ENCODE results near the gene GPBAR1. TPM values are rescaled to one million over a fixed set of nuclear protein-coding genes. Genes with fewer than 3 reads are reported as not detected.

GPBAR1 gene
- total RNA-seq, 1 donor from 2014 or later, result 8.1 TPM

- no peak overlapping the region for H3K27ac ChIP-seq
- peaks cover 0 to 35% of the 10 kb centered on the region in 2 donors for H3K36me3 ChIP-seq
- no peak overlapping the region for H3K4me3 ChIP-seq
- peaks cover 29% of the 10 kb centered on the region for H3K4me1 ChIP-seq
- H3K9me3 ChIP-seq, result no peaks in the 10 kb centered on the region
- TF ChIP-seq, protein P1, sequence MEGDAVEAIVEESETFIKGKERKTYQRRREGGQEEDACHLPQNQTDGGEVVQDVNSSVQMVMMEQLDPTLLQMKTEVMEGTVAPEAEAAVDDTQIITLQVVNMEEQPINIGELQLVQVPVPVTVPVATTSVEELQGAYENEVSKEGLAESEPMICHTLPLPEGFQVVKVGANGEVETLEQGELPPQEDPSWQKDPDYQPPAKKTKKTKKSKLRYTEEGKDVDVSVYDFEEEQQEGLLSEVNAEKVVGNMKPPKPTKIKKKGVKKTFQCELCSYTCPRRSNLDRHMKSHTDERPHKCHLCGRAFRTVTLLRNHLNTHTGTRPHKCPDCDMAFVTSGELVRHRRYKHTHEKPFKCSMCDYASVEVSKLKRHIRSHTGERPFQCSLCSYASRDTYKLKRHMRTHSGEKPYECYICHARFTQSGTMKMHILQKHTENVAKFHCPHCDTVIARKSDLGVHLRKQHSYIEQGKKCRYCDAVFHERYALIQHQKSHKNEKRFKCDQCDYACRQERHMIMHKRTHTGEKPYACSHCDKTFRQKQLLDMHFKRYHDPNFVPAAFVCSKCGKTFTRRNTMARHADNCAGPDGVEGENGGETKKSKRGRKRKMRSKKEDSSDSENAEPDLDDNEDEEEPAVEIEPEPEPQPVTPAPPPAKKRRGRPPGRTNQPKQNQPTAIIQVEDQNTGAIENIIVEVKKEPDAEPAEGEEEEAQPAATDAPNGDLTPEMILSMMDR (IDR thresholded peaks at IDR 0.05), result peak; percentile 8 to 25 (median 14)
- no peak for TF ChIP-seq POLR2A (IDR thresholded peaks at IDR 0.05)
- no peaks in the 10 kb centered on the region for H3K27me3 ChIP-seq
- DNase-seq (ENCODE audit: extremely low spot score in 2 of 2), result no peak
- intact Hi-C loops (cut with DNase I), result loop anchor here (10.0 kb wide), 1 partner anchor 73 kb away; no protein-coding TSS in a partner anchor
Observed at GRCh38 chr2:218257390-218257981, 3.3 kb upstream of the GPBAR1 start.

- intact Hi-C loops (cut with DNase I), result loop anchor here (10.0 kb wide), 1 partner anchor 75 kb away; no protein-coding TSS in a partner anchor
- DNase-seq (ENCODE audit: extremely low spot score in 2 of 2), result peak in 1 of 2 donors; percentile 92
- Histone ChIP-seq H3K4me1 (peaks cover 29% of the 10 kb centered on the region), H3K36me3 (peaks cover 0 to 39% of the 10 kb centered on the region in 2 donors), H3K27ac (peak overlapping the region; percentile 80), H3K4me3 (peak overlapping the region in 1 of 2 donors; percentile 11), H3K27me3 (no peaks in the 10 kb centered on the region), H3K9me3 (no peaks in the 10 kb centered on the region)
- TF ChIP-seq, protein P1 (IDR thresholded peaks at IDR 0.05), result no peak
- peak in 1 of 2 donors; percentile 3 for TF ChIP-seq POLR2A (IDR thresholded peaks at IDR 0.05)
- TF ChIP-seq POLR2AphosphoS5 (IDR thresholded peaks at IDR 0.05; ENCODE audit: insufficient read depth in 1 of 2, low read depth in 1 of 2), result peak in 1 of 2 donors; percentile 68
Observed at GRCh38 chr2:218259099-218259961, 1.5 kb upstream of the GPBAR1 start.

GRCh38 chr2:218260166-218260565 is 649 bp upstream of the GPBAR1 start:
- Histone ChIP-seq H3K36me3 (peaks cover 0 to 39% of the 10 kb centered on the region in 2 donors), H3K27ac (peak overlapping the region; percentile 80), H3K27me3 (no peaks in the 10 kb centered on the region), H3K4me3 (no peak overlapping the region), H3K9me3 (no peaks in the 10 kb centered on the region), H3K4me1 (peaks cover 29% of the 10 kb centered on the region)
- intact Hi-C loops (cut with DNase I), result no loop called here
- DNase-seq (ENCODE audit: extremely low spot score in 2 of 2), result no peak
- TF ChIP-seq POLR2A (IDR thresholded peaks at IDR 0.05) (no peak), POLR2AphosphoS5 (IDR thresholded peaks at IDR 0.05; ENCODE audit: insufficient read depth in 1 of 2, low read depth in 1 of 2) (no peak)
- TF ChIP-seq, protein P1 (IDR thresholded peaks at IDR 0.05), result no peak

GRCh38 chr2:218261423-218262236 is 815 bp downstream of the GPBAR1 start:
- Histone ChIP-seq H3K4me3 (no peak overlapping the region), H3K27ac (no peak overlapping the region), H3K4me1 (peaks cover 29% of the 10 kb centered on the region), H3K36me3 (peaks cover 0 to 43% of the 10 kb centered on the region in 2 donors), H3K27me3 (no peaks in the 10 kb centered on the region), H3K9me3 (no peaks in the 10 kb centered on the region)
- DNase-seq (ENCODE audit: extremely low spot score in 2 of 2), result peak in 1 of 2 donors; percentile 84
- intact Hi-C loops (cut with DNase I), result no loop called here
- no peak for TF ChIP-seq POLR2A (IDR thresholded peaks at IDR 0.05)
- TF ChIP-seq, protein P1 (IDR thresholded peaks at IDR 0.05), result no peak
- TF ChIP-seq POLR2AphosphoS5 (IDR thresholded peaks at IDR 0.05; ENCODE audit: insufficient read depth in 1 of 2, low read depth in 1 of 2), result no peak
